CD4-positive, alpha-beta T cell (primary cell): ENCODE results near the gene CELF5. TPM values are rescaled to one million over a fixed set of nuclear protein-coding genes. Genes with fewer than 3 reads are reported as not detected.

ENCODE experiments used
- ATAC-seq: fragments of 200-7000 bp; cut with Tn5 transposase; one replicate; pipeline ENCODE4 v1.10.0; 2022; ENCODE audit warnings: mild to moderate bottlenecking; ENCODE audit not compliant: poor library complexity
- CTCF ChIA-PET: fragments of 350-600 bp; sonication (Branson Sonifier 250); formaldehyde crosslinking; loops from one replicate; lab custom pipeline; 2021; ENCODE audit warnings: antibody characterized with exemption, inconsistent platforms; lab: Charles Lee
- POLR2A ChIA-PET: fragments of 350-600 bp; sonication (Branson Sonifier 250); formaldehyde crosslinking; loops from one replicate; lab custom pipeline; 2021; ENCODE audit warnings: antibody characterized with exemption, inconsistent platforms; lab: Charles Lee
- DNase-seq, 14 experiments: peaks; one replicate each; pipeline ENCODE4 v3.0.0-alpha.2; 2013 to 2020; ENCODE audit warnings: mixed read lengths in 2 of 14
- H3K27ac ChIP-seq, 2 donors: one replicate each; pipeline versions ENCODE4 v1.5.1 to v1.7.0; 2013; ENCODE audit warnings: low read length in 2 of 2, low read depth in 1 of 2, mild to moderate bottlenecking in 1 of 2
- H3K27me3 ChIP-seq, 2 experiments: 1 replicate in 1 of 2; 2 replicates in 1 of 2; pipeline versions ENCODE4 v1.6.1 to v1.7.0; 2013; ENCODE audit warnings: low read length in 2 of 2, control low read depth in 1 of 2, mild to moderate bottlenecking in 1 of 2, moderate library complexity in 1 of 2; ENCODE audit not compliant: insufficient read depth in 2 of 2, control insufficient read depth in 1 of 2
- H3K36me3 ChIP-seq: one replicate; pipeline ENCODE4 v1.6.1; 2013; ENCODE audit warnings: low read length, control low read depth; ENCODE audit not compliant: insufficient read depth
- H3K4me1 ChIP-seq: one replicate; pipeline ENCODE4 v1.6.1; 2013; ENCODE audit warnings: low read length, control low read depth; ENCODE audit not compliant: insufficient read depth
- H3K4me3 ChIP-seq: one replicate; pipeline ENCODE4 v1.5.1; 2013; ENCODE audit warnings: mild to moderate bottlenecking, low read length, moderate library complexity
- H3K9me3 ChIP-seq, 2 experiments: 1 replicate in 1 of 2; 2 replicates in 1 of 2; pipeline versions ENCODE4 v1.6.1 to v1.7.0; 2013; ENCODE audit warnings: low read length in 2 of 2, mild to moderate bottlenecking in 2 of 2, control low read depth in 1 of 2, moderate library complexity in 1 of 2; ENCODE audit not compliant: control insufficient read depth in 1 of 2, insufficient read depth in 1 of 2
- H3K27ac Mint-ChIP-seq: one replicate; pipeline ENCODE4 v1.8.0; 2020; ENCODE audit warnings: mixed read lengths
- H3K27me3 Mint-ChIP-seq: one replicate; pipeline ENCODE4 v1.8.0; 2021; ENCODE audit warnings: mixed read lengths
- H3K36me3 Mint-ChIP-seq: one replicate; pipeline ENCODE4 v1.8.0; 2021; ENCODE audit warnings: low read depth, mixed read lengths
- H3K4me1 Mint-ChIP-seq: one replicate; pipeline ENCODE4 v1.8.0; 2021; ENCODE audit warnings: low read depth, mixed read lengths
- H3K4me3 Mint-ChIP-seq: one replicate; pipeline ENCODE4 v1.8.0; 2020; ENCODE audit warnings: mild to moderate bottlenecking, mixed read lengths
- H3K9me3 Mint-ChIP-seq: one replicate; pipeline ENCODE4 v1.8.0; 2020; ENCODE audit warnings: mixed read lengths
- intact Hi-C, 2 experiments: fragments of 100-400 bp; cut with DNase I in 1 of 2; cut with micrococcal nuclease in 1 of 2; formaldehyde crosslinking; loops; one replicate each; pipeline versions ENCODE4 v1.15.1 to v1.9.0; 2023 to 2025; cut with DNase I, micrococcal nuclease
- total RNA-seq, 174 experiments: library from RNA in 2 of 174; stranded (reverse) in 2 of 174; gene quantifications; one replicate each; pipeline ENCODE4 v1.2.3 and lab custom pipeline; 2021 to 2026
- TF ChIP-seq, protein P1 (sequence below): fragments of 200-600 bp; IDR thresholded peaks from one replicate; pipeline ENCODE4 v1.8.0; 2022; ENCODE audit warnings: antibody characterized with exemption, mild to moderate bottlenecking

CELF5 gene
- total RNA-seq, 2 experiments from 2014 or later: 0.36 TPM

DNA sequence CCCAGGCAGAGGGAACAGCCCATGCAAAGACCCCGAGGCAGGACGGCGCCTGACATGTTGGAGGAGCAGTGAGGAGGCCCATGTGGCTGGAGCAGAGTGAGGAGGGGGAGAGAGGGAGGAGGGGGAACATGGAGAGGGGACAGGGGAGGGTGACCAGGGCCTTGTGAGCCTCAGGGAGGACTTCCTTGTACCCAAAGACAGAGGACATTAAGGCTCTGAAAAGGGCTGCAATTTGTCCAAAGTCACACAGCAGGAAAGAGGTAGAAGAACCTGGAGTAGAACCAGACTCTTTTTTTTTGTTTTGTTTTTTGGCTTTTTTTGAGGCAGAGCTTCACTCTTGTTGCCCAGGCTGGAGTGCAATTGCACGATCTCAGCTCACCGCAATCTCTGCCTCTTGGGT lies 67.2 kb downstream of the CELF5 start:
- Mint-ChIP-seq H3K27ac (no peak overlapping the region), H3K4me1 (no peaks in the 10 kb centered on the region), H3K27me3 (peaks cover 43% of the 10 kb centered on the region), H3K9me3 (no peaks in the 10 kb centered on the region), H3K4me3 (no peak overlapping the region), H3K36me3 (no peaks in the 10 kb centered on the region)
- H3K27ac ChIP-seq: no peak overlapping the region
- H3K4me3 ChIP-seq: no peak overlapping the region
- H3K27me3 ChIP-seq: peaks cover 4% of the 10 kb centered on the region in 2 experiments
- H3K36me3 ChIP-seq: no peaks in the 10 kb centered on the region
- no peaks in the 10 kb centered on the region for H3K4me1 ChIP-seq
- no peaks in the 10 kb centered on the region for H3K9me3 ChIP-seq
- DNase-seq (no peak), ATAC-seq (no peak)
- intact Hi-C loops: no loop called here
- ChIA-PET CTCF (no interaction called here), POLR2A (no interaction called here)
- TF ChIP-seq, protein P1, sequence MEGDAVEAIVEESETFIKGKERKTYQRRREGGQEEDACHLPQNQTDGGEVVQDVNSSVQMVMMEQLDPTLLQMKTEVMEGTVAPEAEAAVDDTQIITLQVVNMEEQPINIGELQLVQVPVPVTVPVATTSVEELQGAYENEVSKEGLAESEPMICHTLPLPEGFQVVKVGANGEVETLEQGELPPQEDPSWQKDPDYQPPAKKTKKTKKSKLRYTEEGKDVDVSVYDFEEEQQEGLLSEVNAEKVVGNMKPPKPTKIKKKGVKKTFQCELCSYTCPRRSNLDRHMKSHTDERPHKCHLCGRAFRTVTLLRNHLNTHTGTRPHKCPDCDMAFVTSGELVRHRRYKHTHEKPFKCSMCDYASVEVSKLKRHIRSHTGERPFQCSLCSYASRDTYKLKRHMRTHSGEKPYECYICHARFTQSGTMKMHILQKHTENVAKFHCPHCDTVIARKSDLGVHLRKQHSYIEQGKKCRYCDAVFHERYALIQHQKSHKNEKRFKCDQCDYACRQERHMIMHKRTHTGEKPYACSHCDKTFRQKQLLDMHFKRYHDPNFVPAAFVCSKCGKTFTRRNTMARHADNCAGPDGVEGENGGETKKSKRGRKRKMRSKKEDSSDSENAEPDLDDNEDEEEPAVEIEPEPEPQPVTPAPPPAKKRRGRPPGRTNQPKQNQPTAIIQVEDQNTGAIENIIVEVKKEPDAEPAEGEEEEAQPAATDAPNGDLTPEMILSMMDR: no peak

GRCh38 chr19:3292958-3293529 lies 68.6 kb downstream of the CELF5 start:
- no peak overlapping the region for H3K27ac Mint-ChIP-seq
- intact Hi-C loops: no loop called here
- ATAC-seq (no peak), DNase-seq (no peak)
- POLR2A ChIA-PET: no interaction called here
- Histone ChIP-seq H3K27me3 (peaks cover 4% of the 10 kb centered on the region in 2 experiments), H3K27ac (no peak overlapping the region), H3K36me3 (no peaks in the 10 kb centered on the region), H3K9me3 (no peaks in the 10 kb centered on the region), H3K4me3 (no peak overlapping the region), H3K4me1 (no peaks in the 10 kb centered on the region)
- no peaks in the 10 kb centered on the region for H3K9me3 Mint-ChIP-seq
- no peaks in the 10 kb centered on the region for H3K36me3 Mint-ChIP-seq
- CTCF ChIA-PET: no interaction called here
- no peak overlapping the region for H3K4me3 Mint-ChIP-seq
- peaks cover 38% of the 10 kb centered on the region for H3K27me3 Mint-ChIP-seq
- TF ChIP-seq, protein P1: no peak
- H3K4me1 Mint-ChIP-seq: no peaks in the 10 kb centered on the region

DNA sequence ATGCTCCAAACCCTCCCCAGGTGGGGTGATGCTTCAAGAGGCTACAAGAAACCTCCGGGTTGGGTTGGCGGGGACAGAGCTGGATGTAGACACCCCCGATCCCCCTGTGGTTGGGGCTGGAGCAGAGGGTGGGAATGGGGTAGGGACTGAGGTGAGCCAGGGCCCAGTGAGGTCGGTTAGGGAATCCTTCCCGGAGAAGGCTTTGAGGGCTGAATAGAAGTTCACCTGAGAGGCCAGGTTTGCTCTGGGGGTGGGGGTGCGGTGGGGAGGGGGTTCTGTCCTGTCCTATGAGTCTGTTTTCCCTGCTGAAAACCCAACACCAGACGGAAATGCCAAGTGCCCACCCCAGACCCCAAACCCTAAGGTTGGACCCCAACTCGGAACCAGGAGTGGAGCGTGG lies 69.1 kb downstream of the CELF5 start:
- Histone ChIP-seq H3K9me3 (no peaks in the 10 kb centered on the region), H3K4me3 (no peak overlapping the region), H3K27me3 (peaks cover 4% of the 10 kb centered on the region in 2 experiments), H3K36me3 (no peaks in the 10 kb centered on the region), H3K27ac (no peak overlapping the region), H3K4me1 (no peaks in the 10 kb centered on the region)
- TF ChIP-seq, protein P1: no peak
- H3K9me3 Mint-ChIP-seq: no peaks in the 10 kb centered on the region
- ChIA-PET CTCF (no interaction called here), POLR2A (no interaction called here)
- H3K36me3 Mint-ChIP-seq: no peaks in the 10 kb centered on the region
- H3K4me3 Mint-ChIP-seq: no peak overlapping the region
- intact Hi-C loops: no loop called here
- no peak overlapping the region for H3K27ac Mint-ChIP-seq
- no peaks in the 10 kb centered on the region for H3K4me1 Mint-ChIP-seq
- DNase-seq (no peak), ATAC-seq (no peak)
- H3K27me3 Mint-ChIP-seq: peaks cover 35% of the 10 kb centered on the region
